ENCODE data around the gene GLB1L3.

GLB1L3 gene

GRCh38 chr11:134272381-134273316 is 3.5 kb upstream of the GLB1L3 start:
- Mint-ChIP-seq H3K9me3 (peaks cover 3% of the 10 kb centered on the region), H3K27ac (no peak overlapping the region), H3K36me3 (ENCODE audit: low read depth) (no peaks in the 10 kb centered on the region), H3K4me1 (peaks cover 53% of the 10 kb centered on the region), H3K4me3 (peak overlapping the region; percentile 45), H3K27me3 (ENCODE audit: low read depth, poor library complexity) (peaks cover 58% of the 10 kb centered on the region)
- DNase-seq = no peak
- TF ChIP-seq CTCF (IDR thresholded peaks at IDR 0.05) = no peak

- no peak for TF ChIP-seq CTCF (IDR thresholded peaks at IDR 0.05)
- no peak for DNase-seq
Observed at GRCh38 chr11:134273317-134273712, 2.9 kb upstream of the GLB1L3 start.

GRCh38 chr11:134275188-134275533 is 1.0 kb upstream of the GLB1L3 start:
- no peak for DNase-seq
- H3K4me3 Mint-ChIP-seq = peak overlapping the region; percentile 78
- peaks cover 81% of the 10 kb centered on the region for H3K27me3 Mint-ChIP-seq (ENCODE audit: low read depth, poor library complexity)
- H3K9me3 Mint-ChIP-seq = peaks cover 18% of the 10 kb centered on the region
- no peak overlapping the region for H3K27ac Mint-ChIP-seq
- peaks cover 5% of the 10 kb centered on the region for H3K36me3 Mint-ChIP-seq (ENCODE audit: low read depth)
- TF ChIP-seq CTCF (IDR thresholded peaks at IDR 0.05) = no peak
- peaks cover 45% of the 10 kb centered on the region for H3K4me1 Mint-ChIP-seq

More at GRCh38 chr11:134273317-134273712, 2.9 kb upstream of the GLB1L3 start:
- Mint-ChIP-seq H3K27me3 (ENCODE audit: low read depth, poor library complexity) (peaks cover 64% of the 10 kb centered on the region), H3K4me1 (peaks cover 47% of the 10 kb centered on the region), H3K36me3 (ENCODE audit: low read depth) (no peaks in the 10 kb centered on the region), H3K27ac (no peak overlapping the region), H3K4me3 (peak overlapping the region; percentile 45), H3K9me3 (peaks cover 4% of the 10 kb centered on the region)

- no peak for TF ChIP-seq CTCF (IDR thresholded peaks at IDR 0.05)
- no peak overlapping the region for H3K27ac Mint-ChIP-seq
- DNase-seq = peak; percentile 57
- H3K4me1 Mint-ChIP-seq = peaks cover 45% of the 10 kb centered on the region
- peaks cover 5% of the 10 kb centered on the region for H3K36me3 Mint-ChIP-seq (ENCODE audit: low read depth)
- H3K9me3 Mint-ChIP-seq = peaks cover 18% of the 10 kb centered on the region
- peaks cover 74% of the 10 kb centered on the region for H3K27me3 Mint-ChIP-seq (ENCODE audit: low read depth, poor library complexity)
- peak overlapping the region; percentile 90 for H3K4me3 Mint-ChIP-seq
Observed at GRCh38 chr11:134276396-134277182, 410 bp downstream of the GLB1L3 start.

- Mint-ChIP-seq H3K9me3 (peaks cover 18% of the 10 kb centered on the region), H3K36me3 (ENCODE audit: low read depth) (peaks cover 5% of the 10 kb centered on the region), H3K27me3 (ENCODE audit: low read depth, poor library complexity) (peaks cover 73% of the 10 kb centered on the region)
Observed at GRCh38 chr11:134277183-134278001, 1.2 kb downstream of the GLB1L3 start.

More at GRCh38 chr11:134277183-134278001, 1.2 kb downstream of the GLB1L3 start:
- Mint-ChIP-seq H3K4me1 (peaks cover 42% of the 10 kb centered on the region), H3K27ac (no peak overlapping the region), H3K4me3 (peak overlapping the region; percentile 90)
- no peak for TF ChIP-seq CTCF (IDR thresholded peaks at IDR 0.05)
- no peak for DNase-seq
